Measurements from ENCODE around the gene MAFG. TPM values are rescaled to one million over a fixed set of nuclear protein-coding genes. Genes with fewer than 3 reads are reported as not detected.

Gene MAFG
- total and polyA plus RNA-seq, 2 donors (not counting 1 experiment from before 2014, with no cell fraction given), result 11.3 to 20.6 TPM

DNA sequence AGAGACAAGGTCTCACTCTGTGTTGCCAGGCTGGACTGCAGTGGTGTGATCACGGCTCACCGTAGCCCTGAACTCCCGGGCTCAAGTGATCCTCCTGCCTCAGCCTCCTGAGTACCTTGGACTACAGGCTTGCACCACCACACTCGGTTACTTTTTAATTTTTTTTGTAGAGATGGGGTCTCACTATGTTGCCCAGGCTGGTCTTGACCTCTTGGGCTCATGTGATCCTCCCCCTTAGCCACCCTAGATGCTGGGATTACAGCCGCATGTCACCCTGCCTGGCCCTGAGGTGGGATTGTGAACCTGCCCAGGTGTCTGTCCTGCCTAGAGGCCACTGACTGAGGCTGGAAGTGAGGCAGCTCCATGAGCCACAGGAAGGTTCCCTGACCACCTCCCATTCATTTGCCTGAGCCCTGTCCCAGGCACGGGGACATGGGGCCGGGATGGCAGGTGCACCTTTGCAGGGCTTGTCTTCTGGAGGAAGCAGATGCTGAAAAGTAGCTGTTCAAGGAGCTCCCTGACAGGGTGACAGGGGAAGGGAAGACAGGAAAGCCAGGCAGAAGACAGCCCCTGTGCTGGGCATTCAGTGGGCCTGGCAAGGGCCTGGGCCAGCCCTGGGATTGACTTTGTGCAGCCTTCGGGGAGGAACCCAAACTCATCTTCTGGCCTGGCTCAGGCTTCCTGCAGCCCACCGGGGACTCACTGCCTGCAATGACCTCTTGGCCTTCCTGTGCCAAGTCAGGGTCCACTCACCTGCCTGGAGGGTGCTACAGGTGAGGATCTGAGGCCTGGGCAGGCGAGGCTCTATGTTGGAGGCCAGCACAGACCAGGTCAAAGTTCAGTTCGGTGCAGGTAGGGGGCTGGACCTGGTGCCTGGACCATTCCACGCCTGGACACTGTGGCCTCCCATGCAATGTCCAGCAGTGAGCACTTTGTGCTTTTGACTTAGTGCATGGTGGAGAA is 41.6 kb upstream of the MAFG start:
- H2AFZ ChIP-seq (ENCODE audit: low read length), result no peak overlapping the region
- H3K9me3 ChIP-seq (ENCODE audit: control insufficient read depth, insufficient read depth, low read depth, low read length), result no peaks in the 10 kb centered on the region
- H3K36me3 ChIP-seq (ENCODE audit: control insufficient read depth, insufficient read depth, low read length), result no peaks in the 10 kb centered on the region
- TF ChIP-seq, protein P1, sequence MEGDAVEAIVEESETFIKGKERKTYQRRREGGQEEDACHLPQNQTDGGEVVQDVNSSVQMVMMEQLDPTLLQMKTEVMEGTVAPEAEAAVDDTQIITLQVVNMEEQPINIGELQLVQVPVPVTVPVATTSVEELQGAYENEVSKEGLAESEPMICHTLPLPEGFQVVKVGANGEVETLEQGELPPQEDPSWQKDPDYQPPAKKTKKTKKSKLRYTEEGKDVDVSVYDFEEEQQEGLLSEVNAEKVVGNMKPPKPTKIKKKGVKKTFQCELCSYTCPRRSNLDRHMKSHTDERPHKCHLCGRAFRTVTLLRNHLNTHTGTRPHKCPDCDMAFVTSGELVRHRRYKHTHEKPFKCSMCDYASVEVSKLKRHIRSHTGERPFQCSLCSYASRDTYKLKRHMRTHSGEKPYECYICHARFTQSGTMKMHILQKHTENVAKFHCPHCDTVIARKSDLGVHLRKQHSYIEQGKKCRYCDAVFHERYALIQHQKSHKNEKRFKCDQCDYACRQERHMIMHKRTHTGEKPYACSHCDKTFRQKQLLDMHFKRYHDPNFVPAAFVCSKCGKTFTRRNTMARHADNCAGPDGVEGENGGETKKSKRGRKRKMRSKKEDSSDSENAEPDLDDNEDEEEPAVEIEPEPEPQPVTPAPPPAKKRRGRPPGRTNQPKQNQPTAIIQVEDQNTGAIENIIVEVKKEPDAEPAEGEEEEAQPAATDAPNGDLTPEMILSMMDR (conservative IDR thresholded peaks at IDR 0.05 in 1 of 2, IDR thresholded peaks at IDR 0.05 in 1 of 2; ENCODE audit: low read depth in 1 of 2, low read length in 2 of 2), result no peak
- TF ChIP-seq EZH2 (IDR thresholded peaks at IDR 0.05; ENCODE audit: low read length, missing control alignments), result no peak
- H3K27me3 ChIP-seq (ENCODE audit: control insufficient read depth, insufficient read depth, low read length), result peaks cover under 1% of the 10 kb centered on the region
- no peak overlapping the region for H3K9ac ChIP-seq (ENCODE audit: insufficient read depth, low read length)
- H3K4me2 ChIP-seq (ENCODE audit: extremely low read depth, insufficient read depth, low read length), result no peak overlapping the region
- H3K4me1 ChIP-seq (ENCODE audit: control insufficient read depth, extremely low read depth, insufficient read depth, low read length), result peaks cover 8% of the 10 kb centered on the region
- DNase-seq (ENCODE audit: low read depth in 2 of 2), result no peak
- H4K20me1 ChIP-seq (ENCODE audit: control insufficient read depth, extremely low read depth, insufficient read depth, low read length), result no peaks in the 10 kb centered on the region
- H3K4me3 ChIP-seq (replicated peaks in 1 of 4; ENCODE audit: control extremely low read depth in 1 of 4, insufficient read depth in 1 of 4, low read depth in 3 of 4, low read length in 4 of 4), result no peak overlapping the region
- H3K79me2 ChIP-seq (ENCODE audit: control insufficient read depth, insufficient read depth, low read length), result no peaks in the 10 kb centered on the region
- no peak overlapping the region for H3K27ac ChIP-seq (ENCODE audit: insufficient read depth, low read length)

DNA sequence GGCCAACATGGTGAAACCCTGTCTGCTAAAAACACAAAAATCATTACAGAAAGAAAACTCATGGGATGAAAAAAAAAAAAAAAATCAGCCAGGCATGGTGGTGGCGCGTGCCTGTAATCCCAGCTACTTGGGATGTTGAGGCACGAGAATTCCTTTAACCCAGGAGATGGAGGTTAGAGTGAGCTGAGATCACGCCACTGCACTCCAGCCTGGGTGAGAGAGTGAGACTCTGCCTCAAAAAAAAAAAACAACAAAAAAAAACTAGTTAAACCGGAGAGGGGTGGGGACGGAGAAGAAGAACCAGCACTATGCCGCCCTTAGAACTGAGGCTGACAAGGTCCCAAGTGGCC is 40.8 kb upstream of the MAFG start:
- H3K9ac ChIP-seq (ENCODE audit: insufficient read depth, low read length), result no peak overlapping the region
- H4K20me1 ChIP-seq (ENCODE audit: control insufficient read depth, extremely low read depth, insufficient read depth, low read length), result no peaks in the 10 kb centered on the region
- no peaks in the 10 kb centered on the region for H3K36me3 ChIP-seq (ENCODE audit: control insufficient read depth, insufficient read depth, low read length)
- H3K27ac ChIP-seq (ENCODE audit: insufficient read depth, low read length), result no peak overlapping the region
- H3K79me2 ChIP-seq (ENCODE audit: control insufficient read depth, insufficient read depth, low read length), result no peaks in the 10 kb centered on the region
- H3K27me3 ChIP-seq (ENCODE audit: control insufficient read depth, insufficient read depth, low read length), result peaks cover 5% of the 10 kb centered on the region
- H3K4me3 ChIP-seq (replicated peaks in 1 of 4; ENCODE audit: control extremely low read depth in 1 of 4, insufficient read depth in 1 of 4, low read depth in 3 of 4, low read length in 4 of 4), result no peak overlapping the region
- H3K9me3 ChIP-seq (ENCODE audit: control insufficient read depth, insufficient read depth, low read depth, low read length), result no peaks in the 10 kb centered on the region
- no peak overlapping the region for H2AFZ ChIP-seq (ENCODE audit: low read length)
- H3K4me2 ChIP-seq (ENCODE audit: extremely low read depth, insufficient read depth, low read length), result no peak overlapping the region
- TF ChIP-seq EZH2 (IDR thresholded peaks at IDR 0.05; ENCODE audit: low read length, missing control alignments), result no peak
- TF ChIP-seq, protein P1 (conservative IDR thresholded peaks at IDR 0.05 in 1 of 2, IDR thresholded peaks at IDR 0.05 in 1 of 2; ENCODE audit: low read depth in 1 of 2, low read length in 2 of 2), result no peak
- DNase-seq (ENCODE audit: low read depth in 2 of 2), result no peak
- peaks cover 8% of the 10 kb centered on the region for H3K4me1 ChIP-seq (ENCODE audit: control insufficient read depth, extremely low read depth, insufficient read depth, low read length)

DNA sequence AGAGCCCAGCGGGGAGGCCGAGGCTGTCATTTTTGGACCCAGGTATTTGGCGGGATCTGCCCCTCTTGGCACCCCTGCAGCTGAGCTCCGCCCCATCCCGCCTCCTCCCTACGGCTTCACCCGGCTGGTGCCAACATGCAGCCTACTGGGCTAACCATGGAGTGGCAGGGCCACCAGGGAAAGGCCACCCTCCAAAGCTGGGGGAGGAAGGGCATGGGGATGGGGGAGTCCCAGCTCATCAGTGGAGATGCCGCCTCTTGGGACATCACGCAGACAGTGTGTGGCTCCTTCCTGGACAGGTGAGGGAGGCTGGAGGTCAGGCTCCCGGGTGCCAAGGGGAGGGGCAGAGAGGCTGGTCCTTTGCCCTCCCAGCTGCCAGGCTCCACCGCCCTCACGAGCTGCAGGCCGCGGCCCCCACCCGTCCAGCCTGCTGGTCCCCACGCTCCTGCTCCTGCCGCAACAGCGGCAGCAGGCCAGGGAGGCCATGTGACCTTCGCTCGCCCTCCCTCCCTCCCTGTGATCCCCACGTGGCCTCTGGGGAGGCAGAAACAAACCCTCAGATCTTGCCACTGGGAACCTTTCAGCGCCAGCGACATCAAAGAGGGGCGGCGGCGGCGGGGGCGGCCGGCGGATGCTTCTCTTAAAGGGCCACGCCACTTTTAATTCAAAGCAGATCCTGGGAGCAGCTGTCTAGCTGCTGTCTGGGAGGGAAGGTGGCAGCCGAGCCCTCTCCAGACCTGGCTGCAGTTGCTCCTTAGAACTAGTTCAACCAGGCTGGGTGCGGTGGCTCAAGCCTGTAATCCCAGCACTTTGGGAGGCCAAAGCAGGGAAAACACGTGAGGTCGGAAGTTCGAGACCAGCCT is 40.2 kb upstream of the MAFG start:
- Histone ChIP-seq H3K27ac (ENCODE audit: insufficient read depth, low read length) (no peak overlapping the region), H3K4me2 (ENCODE audit: extremely low read depth, insufficient read depth, low read length) (peak overlapping the region; percentile 15), H3K36me3 (ENCODE audit: control insufficient read depth, insufficient read depth, low read length) (no peaks in the 10 kb centered on the region), H2AFZ (ENCODE audit: low read length) (no peak overlapping the region), H3K9ac (ENCODE audit: insufficient read depth, low read length) (no peak overlapping the region), H3K4me1 (ENCODE audit: control insufficient read depth, extremely low read depth, insufficient read depth, low read length) (peaks cover 8% of the 10 kb centered on the region), H4K20me1 (ENCODE audit: control insufficient read depth, extremely low read depth, insufficient read depth, low read length) (no peaks in the 10 kb centered on the region), H3K9me3 (ENCODE audit: control insufficient read depth, insufficient read depth, low read depth, low read length) (no peaks in the 10 kb centered on the region), H3K4me3 (replicated peaks in 1 of 4; ENCODE audit: control extremely low read depth in 1 of 4, insufficient read depth in 1 of 4, low read depth in 3 of 4, low read length in 4 of 4) (peak overlapping the region in 1 of 4 experiments; percentile 10), H3K27me3 (ENCODE audit: control insufficient read depth, insufficient read depth, low read length) (peaks cover 5% of the 10 kb centered on the region), H3K79me2 (ENCODE audit: control insufficient read depth, insufficient read depth, low read length) (no peaks in the 10 kb centered on the region)
- TF ChIP-seq EZH2 (IDR thresholded peaks at IDR 0.05; ENCODE audit: low read length, missing control alignments), result no peak
- TF ChIP-seq, protein P1 (conservative IDR thresholded peaks at IDR 0.05 in 1 of 2, IDR thresholded peaks at IDR 0.05 in 1 of 2; ENCODE audit: low read depth in 1 of 2, low read length in 2 of 2), result no peak
- peak; percentile 61 to 83 for DNase-seq (ENCODE audit: low read depth in 2 of 2)

All from fibroblast of lung (primary cell).